Trophoblast cell (in vitro differentiated cells and primary cell): Measurements from ENCODE around the gene NIPA2.

Experiments
- DNase-seq, 2 donors: peaks; one replicate each; pipeline ENCODE4 v3.0.0-alpha.2; 2016
- H2AFZ ChIP-seq: 2 replicates; pipeline ENCODE4 v1.6.1; 2013; ENCODE audit warnings: low read length, moderate library complexity, mild to moderate bottlenecking; ENCODE audit not compliant: insufficient read depth, poor library complexity
- H2AK5ac ChIP-seq: 2 replicates; pipeline ENCODE4 v1.6.1; 2013; ENCODE audit warnings: mild to moderate bottlenecking, low read length
- H2BK120ac ChIP-seq: 2 replicates; pipeline ENCODE4 v1.6.1; 2013; ENCODE audit warnings: low read length, mild to moderate bottlenecking, moderate library complexity; ENCODE audit not compliant: insufficient read depth, poor library complexity
- H2BK12ac ChIP-seq: 2 replicates; pipeline ENCODE4 v1.6.1; 2013; ENCODE audit warnings: mild to moderate bottlenecking, low read length, moderate library complexity
- H2BK5ac ChIP-seq: 2 replicates; pipeline ENCODE4 v1.6.1; 2013; ENCODE audit warnings: low read length, low read depth, moderate library complexity, mild to moderate bottlenecking; ENCODE audit not compliant: poor library complexity
- H3K14ac ChIP-seq: 2 replicates; pipeline ENCODE4 v1.6.1; 2013; ENCODE audit warnings: mild to moderate bottlenecking, low read length
- H3K18ac ChIP-seq: 2 replicates; pipeline ENCODE4 v1.6.1; 2013; ENCODE audit warnings: mild to moderate bottlenecking, low read length
- H3K23ac ChIP-seq: 2 replicates; pipeline ENCODE4 v1.6.1; 2013; ENCODE audit warnings: low read length
- H3K27ac ChIP-seq: 2 replicates; pipeline ENCODE4 v1.5.1; 2013; ENCODE audit warnings: low read depth, mild to moderate bottlenecking, inconsistent platforms, low read length, moderate library complexity
- H3K27me3 ChIP-seq: 2 replicates; pipeline ENCODE4 v1.6.1; 2013; ENCODE audit warnings: inconsistent platforms, mild to moderate bottlenecking, low read length, moderate library complexity; ENCODE audit not compliant: insufficient read depth
- H3K36me3 ChIP-seq, 2 experiments: 1 replicate in 1 of 2; 2 replicates in 1 of 2; pipeline ENCODE4 v1.6.1; 2013; ENCODE audit warnings: low read length in 2 of 2, mild to moderate bottlenecking in 2 of 2, moderate library complexity in 1 of 2; ENCODE audit not compliant: insufficient read depth in 2 of 2, control insufficient read depth in 1 of 2
- H3K4ac ChIP-seq: 2 replicates; pipeline ENCODE4 v1.6.1; 2013; ENCODE audit warnings: low read depth, mild to moderate bottlenecking, low read length, moderate library complexity
- H3K4me1 ChIP-seq, 2 experiments: 1 replicate in 1 of 2; 2 replicates in 1 of 2; pipeline ENCODE4 v1.6.1; 2013; ENCODE audit warnings: low read length in 2 of 2, mild to moderate bottlenecking in 2 of 2, moderate library complexity in 1 of 2; ENCODE audit not compliant: insufficient read depth in 2 of 2, control insufficient read depth in 1 of 2
- H3K4me2 ChIP-seq: 2 replicates; pipeline ENCODE4 v1.6.1; 2013; ENCODE audit warnings: inconsistent platforms, mild to moderate bottlenecking, low read length, moderate library complexity
- H3K4me3 ChIP-seq: 2 replicates; pipeline ENCODE4 v1.5.1; 2013; ENCODE audit warnings: mild to moderate bottlenecking, low read depth, low read length, inconsistent platforms
- H3K79me1 ChIP-seq: one replicate; pipeline ENCODE4 v1.6.1; 2013; ENCODE audit warnings: low read length
- H3K79me2 ChIP-seq: 2 replicates; pipeline ENCODE4 v1.6.1; 2013; ENCODE audit warnings: low read length, mild to moderate bottlenecking; ENCODE audit not compliant: control insufficient read depth, insufficient read depth, poor library complexity
- H3K9ac ChIP-seq: 2 replicates; pipeline ENCODE4 v1.6.1; 2013; ENCODE audit warnings: mild to moderate bottlenecking, low read length
- H3K9me3 ChIP-seq: 2 replicates; pipeline ENCODE4 v1.6.1; 2013; ENCODE audit warnings: low read depth, mild to moderate bottlenecking, control low read depth, inconsistent platforms, low read length; ENCODE audit not compliant: insufficient read depth
- H4K12ac ChIP-seq: 2 replicates; pipeline ENCODE4 v1.6.1; 2013; ENCODE audit warnings: low read depth, mild to moderate bottlenecking, low read length, moderate library complexity
- H4K8ac ChIP-seq: 2 replicates; pipeline ENCODE4 v1.6.1; 2013; ENCODE audit warnings: low read depth, mild to moderate bottlenecking, low read length, moderate library complexity
- H4K91ac ChIP-seq: one replicate; pipeline ENCODE4 v1.6.1; 2013; ENCODE audit warnings: low read depth, mild to moderate bottlenecking, low read length, moderate library complexity
- WGBS: extraction: QIAGEN DNeasy Blood & Tissue Kit; methylation state at CpG from one replicate; pipeline ENCODE4 v1.1.7; 2013; ENCODE audit warnings: missing lambda C conversion rate; ENCODE audit not compliant: insufficient read length, insufficient coverage; ENCODE audit errors: extremely low coverage; 5-methylcytosine and 5-hydroxymethylcytosine counted together

Gene NIPA2

DNA sequence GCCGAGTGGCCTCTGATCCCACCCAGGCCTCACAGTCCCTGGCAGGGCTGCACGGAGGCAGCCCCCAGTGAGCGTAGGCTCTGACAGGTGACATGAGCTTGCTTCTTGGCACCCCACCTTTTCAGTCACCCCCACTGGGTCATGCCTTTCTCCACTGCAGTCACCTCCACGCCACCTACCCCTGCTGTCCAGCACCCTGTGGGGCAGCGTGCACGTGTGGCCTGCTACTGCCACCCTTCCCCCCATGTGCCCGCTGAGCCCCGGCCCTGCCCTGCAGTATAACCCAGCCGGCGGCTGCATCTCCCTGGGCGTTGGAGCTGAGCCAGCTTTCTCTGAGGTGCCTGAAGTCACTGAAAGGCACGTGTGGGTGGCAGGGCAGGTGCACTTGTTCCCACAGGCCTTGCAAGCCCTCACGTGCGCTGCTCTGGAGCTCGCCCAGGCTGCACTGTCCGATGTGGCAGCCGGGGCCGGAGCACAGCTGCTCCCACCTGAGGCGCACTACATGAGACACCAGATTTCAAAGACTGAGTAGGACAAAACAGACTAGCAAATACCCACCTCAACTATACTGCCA is 65.6 kb downstream of the NIPA2 start:
- no peak overlapping the region for H3K23ac ChIP-seq
- H2AK5ac ChIP-seq, result no peak overlapping the region
- H3K4me1 ChIP-seq, result peaks cover 7 to 8% of the 10 kb centered on the region in 2 experiments
- no peaks in the 10 kb centered on the region for H3K27me3 ChIP-seq
- no peaks in the 10 kb centered on the region for H3K79me1 ChIP-seq
- no peak overlapping the region for H3K4me2 ChIP-seq
- no peak overlapping the region for H2BK12ac ChIP-seq
- peaks cover 7% of the 10 kb centered on the region for H3K9me3 ChIP-seq
- no peak overlapping the region for H3K4me3 ChIP-seq
- H4K8ac ChIP-seq, result no peak overlapping the region
- H3K79me2 ChIP-seq, result no peaks in the 10 kb centered on the region
- H3K14ac ChIP-seq, result no peak overlapping the region
- no peak overlapping the region for H3K18ac ChIP-seq
- no peak overlapping the region for H2AFZ ChIP-seq
- no peak overlapping the region for H3K27ac ChIP-seq
- H2BK5ac ChIP-seq, result no peak overlapping the region
- no CpG with 5 or more reads among the region's 19 CpGs for WGBS
- no peak overlapping the region for H3K4ac ChIP-seq
- no peak overlapping the region for H2BK120ac ChIP-seq
- H4K91ac ChIP-seq, result no peak overlapping the region
- DNase-seq, result no peak
- H3K36me3 ChIP-seq, result peaks cover 59 to 69% of the 10 kb centered on the region in 2 experiments
- H3K9ac ChIP-seq, result no peak overlapping the region
- H4K12ac ChIP-seq, result no peak overlapping the region

DNA sequence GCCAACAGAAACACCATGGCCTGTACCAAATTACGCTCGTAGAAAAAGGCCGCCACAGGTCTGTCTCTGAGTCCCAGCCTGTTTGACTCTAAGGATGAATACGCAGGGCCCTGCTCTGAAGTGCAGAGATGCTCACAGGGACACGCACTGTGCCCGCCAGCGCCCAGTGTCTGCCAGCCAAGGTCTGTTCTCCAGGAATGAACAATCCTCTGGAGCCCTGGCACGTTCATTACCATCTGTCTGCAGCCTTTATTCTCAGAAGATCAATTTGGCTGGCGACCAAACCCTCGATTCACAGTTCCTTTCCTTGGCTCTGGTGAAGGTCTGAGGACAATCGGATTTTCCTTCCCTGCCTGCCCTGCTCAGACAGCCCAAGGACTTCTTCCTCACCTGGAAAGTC is 66.3 kb downstream of the NIPA2 start:
- Histone ChIP-seq H2AFZ (no peak overlapping the region), H2BK5ac (no peak overlapping the region), H3K9me3 (peaks cover 7% of the 10 kb centered on the region), H4K91ac (no peak overlapping the region), H2BK120ac (no peak overlapping the region), H3K79me2 (no peaks in the 10 kb centered on the region), H3K79me1 (no peaks in the 10 kb centered on the region), H2AK5ac (no peak overlapping the region), H3K4ac (no peak overlapping the region), H3K4me2 (no peak overlapping the region), H3K27me3 (no peaks in the 10 kb centered on the region), H3K4me1 (peaks cover 7 to 8% of the 10 kb centered on the region in 2 experiments), H3K14ac (no peak overlapping the region), H3K27ac (no peak overlapping the region), H4K8ac (no peak overlapping the region), H3K23ac (no peak overlapping the region), H4K12ac (no peak overlapping the region), H3K36me3 (peaks cover 58 to 67% of the 10 kb centered on the region in 2 experiments), H3K18ac (no peak overlapping the region), H2BK12ac (no peak overlapping the region), H3K9ac (no peak overlapping the region), H3K4me3 (no peak overlapping the region)
- no CpG with 5 or more reads among the region's 11 CpGs for WGBS
- no peak for DNase-seq

DNA sequence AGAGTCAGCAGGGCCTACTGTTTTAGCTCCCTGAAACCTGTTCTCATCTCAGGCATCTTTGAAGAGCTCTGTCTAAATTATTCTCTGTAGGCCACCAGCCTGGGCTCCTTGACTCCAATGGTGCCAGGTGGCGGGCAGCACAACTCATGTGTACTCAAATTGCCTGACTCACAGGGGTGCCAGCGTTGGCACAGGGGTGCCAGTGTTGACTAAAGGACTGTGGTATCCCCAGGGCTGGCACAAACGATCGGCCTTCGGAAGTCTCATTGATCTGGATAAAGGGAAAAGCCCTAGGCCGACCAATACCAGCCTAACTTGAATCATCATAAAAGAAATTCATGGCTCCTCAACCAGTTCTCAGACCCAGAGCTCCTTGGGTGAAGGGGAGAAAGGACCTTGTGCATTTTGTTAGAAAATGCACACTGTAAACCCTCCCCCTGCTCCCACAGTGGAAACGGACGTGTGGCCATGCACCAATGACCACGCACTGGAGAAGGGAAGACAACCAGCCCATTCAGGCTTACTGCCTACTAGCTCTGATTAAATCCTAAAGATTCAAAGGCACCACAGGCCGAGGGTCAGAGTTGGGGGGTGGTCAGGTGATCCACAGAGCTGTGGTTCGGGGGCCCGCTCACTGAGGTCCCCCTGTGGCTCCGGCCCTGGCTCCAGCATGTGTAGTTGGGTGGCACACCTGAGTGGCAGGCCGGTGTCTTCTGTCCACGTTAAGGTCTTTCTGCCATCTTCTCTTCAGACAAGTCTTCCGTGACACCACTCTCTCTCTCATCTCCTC is 68.9 kb downstream of the NIPA2 start:
- H3K27me3 ChIP-seq, result no peaks in the 10 kb centered on the region
- no peak overlapping the region for H3K4me3 ChIP-seq
- no peak overlapping the region for H4K12ac ChIP-seq
- no peak overlapping the region for H3K18ac ChIP-seq
- H3K9ac ChIP-seq, result no peak overlapping the region
- H2BK12ac ChIP-seq, result no peak overlapping the region
- H2AFZ ChIP-seq, result no peak overlapping the region
- no peaks in the 10 kb centered on the region for H3K79me1 ChIP-seq
- H3K4me2 ChIP-seq, result no peak overlapping the region
- H2BK120ac ChIP-seq, result no peak overlapping the region
- peaks cover 61 to 70% of the 10 kb centered on the region in 2 experiments for H3K36me3 ChIP-seq
- no peak overlapping the region for H3K14ac ChIP-seq
- no peaks in the 10 kb centered on the region for H3K4me1 ChIP-seq
- no peak overlapping the region for H3K4ac ChIP-seq
- no peak overlapping the region for H2AK5ac ChIP-seq
- no peaks in the 10 kb centered on the region for H3K79me2 ChIP-seq
- H3K27ac ChIP-seq, result no peak overlapping the region
- H3K23ac ChIP-seq, result no peak overlapping the region
- H3K9me3 ChIP-seq, result peaks cover 2% of the 10 kb centered on the region
- no peak for DNase-seq
- no peak overlapping the region for H2BK5ac ChIP-seq
- H4K91ac ChIP-seq, result no peak overlapping the region
- no peak overlapping the region for H4K8ac ChIP-seq
- no CpG with 5 or more reads among the region's 16 CpGs for WGBS

DNA sequence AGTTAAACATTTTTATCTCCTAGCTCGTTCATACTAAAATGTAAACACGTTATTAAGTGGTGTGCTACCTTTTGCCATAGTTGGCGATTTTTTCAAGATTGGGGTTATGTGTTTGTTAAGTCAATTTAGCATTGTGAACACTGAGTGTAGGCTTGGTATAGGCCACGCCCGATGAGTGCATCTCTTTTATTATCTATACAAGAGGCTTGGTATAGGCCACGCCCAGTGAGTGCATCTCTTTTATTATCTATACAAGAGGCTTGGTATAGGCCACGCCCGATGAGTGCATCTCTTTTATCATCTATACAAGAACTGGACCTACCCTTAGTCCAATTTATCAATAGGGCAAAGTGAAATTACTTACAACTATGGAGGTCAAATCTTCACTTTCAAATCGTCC is 70.4 kb downstream of the NIPA2 start:
- Histone ChIP-seq H3K79me2 (no peaks in the 10 kb centered on the region), H4K8ac (no peak overlapping the region), H3K4ac (no peak overlapping the region), H2BK120ac (no peak overlapping the region), H2AFZ (no peak overlapping the region), H3K79me1 (no peaks in the 10 kb centered on the region), H3K36me3 (peaks cover 55 to 67% of the 10 kb centered on the region in 2 experiments), H4K12ac (no peak overlapping the region), H3K4me1 (no peaks in the 10 kb centered on the region), H3K9ac (no peak overlapping the region), H3K4me2 (no peak overlapping the region), H3K23ac (no peak overlapping the region), H2BK5ac (no peak overlapping the region), H3K27ac (no peak overlapping the region), H3K4me3 (no peak overlapping the region), H3K14ac (no peak overlapping the region), H3K18ac (no peak overlapping the region), H3K27me3 (no peaks in the 10 kb centered on the region), H2AK5ac (no peak overlapping the region), H2BK12ac (no peak overlapping the region), H3K9me3 (no peaks in the 10 kb centered on the region), H4K91ac (no peak overlapping the region)
- DNase-seq, result no peak
- no CpG with 5 or more reads among the region's 9 CpGs for WGBS
